GM12878 (cell line): ENCODE data around the gene HMGCS1. TPM values are rescaled to one million over a fixed set of nuclear protein-coding genes. Genes with fewer than 3 reads are reported as not detected.

Experiments
- ZBTB11 ChIP-seq: fragments of 450-650 bp; formaldehyde crosslinking; IDR thresholded peaks from 2 replicates; pipeline ENCODE4 v1.5.0; 2022; ENCODE audit warnings: mild to moderate bottlenecking, missing genetic modification characterization
- ZNF592 ChIP-seq: fragments of 450-650 bp; IDR thresholded peaks from 2 replicates; pipeline ENCODE4 v1.6.1; 2017; ENCODE audit warnings: mild to moderate bottlenecking, moderate library complexity
- polyA plus RNA-seq, 11 experiments: library from polyadenylated mRNA; depleted of rRNA in 4 of 11; unstranded in 6 of 11; stranded (reverse) in 5 of 11; fragments of >200 nt; fragmentation: Nextera tagmentation in 4 of 11; fragmentation: Illumina TruSeq in 1 of 11; extraction: Ambion mirVana in 4 of 11; extraction: Trizol in 1 of 11; gene quantifications; 1 replicate in 1 of 11; 2 replicates in 10 of 11; pipeline versions ENCODE4 v1.2.1 to v1.2.3, GENCODE V29; 2011 to 2016; ENCODE audit warnings: inconsistent platforms in 2 of 11, missing spikeins in 2 of 11, low read depth in 1 of 11
- total RNA-seq, 4 experiments: library from RNA; depleted of rRNA in 3 of 4; stranded (reverse); fragments of >200 nt in 3 of 4; fragmentation: Illumina TruSeq in 1 of 4; extraction: Trizol in 1 of 4; gene quantifications; 2 replicates each; pipeline versions ENCODE4 v1.2.1 to v1.2.3, GENCODE V29; 2013 to 2021

The HMGCS1 gene
- total and polyA plus RNA-seq, 10 of the 15 experiments (the other 5 are each of a cell fraction or from before 2014, with no cell fraction given): 24.0 to 193 (median 108) TPM

- 0 out of 2 replicates have a peak, but pooled peaks have one; percentile 55 for TF ChIP-seq ZNF592
- TF ChIP-seq ZBTB11 (CRISPR knock-in tag): no peak
Measured at GRCh38 chr5:43305948-43306565, 7.2 kb downstream of the HMGCS1 start (continued).
